ENCODE data around the gene GDF7. TPM values are rescaled to one million over a fixed set of nuclear protein-coding genes. Genes with fewer than 3 reads are reported as not detected.

The GDF7 gene
- total RNA-seq, 1 donor from 2014 or later: 0.52 TPM

GRCh38 chr2:20728114-20728758, 61.3 kb downstream of the GDF7 start:
- no peaks in the 10 kb centered on the region for H3K27me3 ChIP-seq (ENCODE audit: control insufficient read depth in 3 of 3, insufficient read depth in 3 of 3, low read length in 3 of 3)
- no peaks in the 10 kb centered on the region for H3K9me3 ChIP-seq (ENCODE audit: control insufficient read depth in 3 of 3, low read length in 3 of 3)
- no peak overlapping the region for H3K4me3 ChIP-seq (ENCODE audit: low read length in 3 of 3)
- no peak overlapping the region for H3K27ac ChIP-seq (ENCODE audit: low read depth, low read length)
- no peak overlapping the region for H3K9ac ChIP-seq (ENCODE audit: low read depth in 1 of 3, low read length in 3 of 3)
- no peaks in the 10 kb centered on the region for H3K4me1 ChIP-seq (ENCODE audit: control insufficient read depth in 3 of 3, insufficient read depth in 3 of 3, low read length in 3 of 3)
- H3K36me3 ChIP-seq (ENCODE audit: control insufficient read depth in 3 of 3, insufficient read depth in 3 of 3, low read length in 3 of 3): no peaks in the 10 kb centered on the region

Other genes with a start within 250 kb of the GDF7 start
- gene RHOB, start 220.1 kb upstream of the GDF7 start, total RNA-seq: 146 TPM
- 10.4 TPM for gene HS1BP3, start 16.0 kb upstream of the GDF7 start, total RNA-seq
- 6.3 TPM for gene LDAH, start 156.0 kb downstream of the GDF7 start, total RNA-seq